HEK293T (cell line): ENCODE data around the gene TANC1.

Experiments
- CTCF ChIA-PET: fragments of 350-600 bp; formaldehyde crosslinking; extraction: SDS; loops from one replicate; lab custom pipeline; 2021; ENCODE audit warnings: antibody characterized with exemption, inconsistent platforms; lab: Yijun Ruan, JAX
- POLR2A ChIA-PET: fragments of 350-600 bp; formaldehyde crosslinking; extraction: SDS; loops from one replicate; lab custom pipeline; 2020; ENCODE audit warnings: antibody characterized with exemption, inconsistent platforms; lab: Yijun Ruan, JAX
- DNase-seq: peaks from one replicate; pipeline ENCODE4 v3.0.0; 2012; ENCODE audit warnings: mixed read lengths; ENCODE audit errors: extremely low spot score
- ARNT ChIP-seq: fragments of 450-650 bp; IDR thresholded peaks from 2 replicates; pipeline ENCODE4 v1.6.1; 2017; ENCODE audit warnings: mild to moderate bottlenecking
- BHLHE40 ChIP-seq: fragments of 450-650 bp; IDR thresholded peaks from 2 replicates; pipeline ENCODE4 v1.6.1; 2016; ENCODE audit warnings: mild to moderate bottlenecking, moderate library complexity, borderline replicate concordance
- CTBP1 ChIP-seq: fragments of 450-650 bp; IDR thresholded peaks from 2 replicates; pipeline ENCODE4 v1.6.1; 2016; ENCODE audit warnings: borderline replicate concordance
- ELF4 ChIP-seq: fragments of 450-650 bp; IDR thresholded peaks from 2 replicates; pipeline ENCODE4 v1.6.1; 2017; ENCODE audit warnings: antibody characterized with exemption
- FOXA1 ChIP-seq: fragments of 450-650 bp; IDR thresholded peaks from 2 replicates; pipeline ENCODE4 v1.6.1; 2016; ENCODE audit warnings: mild to moderate bottlenecking
- FOXK2 ChIP-seq: fragments of 450-650 bp; IDR thresholded peaks from 2 replicates; pipeline ENCODE4 v1.6.1; 2016; ENCODE audit warnings: mild to moderate bottlenecking
- FOXM1 ChIP-seq: fragments of 450-650 bp; IDR thresholded peaks from 2 replicates; pipeline ENCODE4 v1.6.1; 2017; ENCODE audit warnings: mild to moderate bottlenecking, borderline replicate concordance
- HDGF ChIP-seq: fragments of 450-650 bp; IDR thresholded peaks from 2 replicates; pipeline ENCODE4 v1.6.1; 2017; ENCODE audit warnings: antibody characterized with exemption, borderline replicate concordance
- L3MBTL2 ChIP-seq: fragments of 450-650 bp; conservative IDR thresholded peaks from 2 replicates; pipeline ENCODE4 v1.6.1; 2016; ENCODE audit warnings: mild to moderate bottlenecking
- LEF1 ChIP-seq: fragments of 450-650 bp; IDR thresholded peaks from 2 replicates; pipeline ENCODE4 v1.6.1; 2017; ENCODE audit warnings: mild to moderate bottlenecking, borderline replicate concordance
- NFRKB ChIP-seq: fragments of 450-650 bp; IDR thresholded peaks from 2 replicates; pipeline ENCODE4 v1.6.1; 2016; ENCODE audit warnings: mild to moderate bottlenecking, moderate library complexity
- SP1 ChIP-seq: fragments of 450-650 bp; IDR thresholded peaks from 2 replicates; pipeline ENCODE4 v1.6.1; 2017
- SUZ12 ChIP-seq: fragments of 450-650 bp; IDR thresholded peaks from 2 replicates; pipeline ENCODE4 v1.6.1; 2016; ENCODE audit warnings: mild to moderate bottlenecking
- TARDBP ChIP-seq: fragments of 450-650 bp; IDR thresholded peaks from 2 replicates; pipeline ENCODE4 v1.6.1; 2016
- ZNF384 ChIP-seq: fragments of 450-650 bp; IDR thresholded peaks from 2 replicates; pipeline ENCODE4 v1.6.1; 2016
- TF ChIP-seq, protein P1 (sequence below): fragments of 450-650 bp; IDR thresholded peaks from 2 replicates; pipeline ENCODE4 v1.6.1; 2016

TANC1 gene

GRCh38 chr2:159154366-159154765, 185.9 kb downstream of the TANC1 start:
- POLR2A ChIA-PET: no interaction called here
- CTCF ChIA-PET: no interaction called here
- no peak for DNase-seq
- no peak for TF ChIP-seq BHLHE40
- TF ChIP-seq ARNT: no peak
- TF ChIP-seq SUZ12: no peak
- no peak for TF ChIP-seq NFRKB
- TF ChIP-seq L3MBTL2: no peak
- no peak for TF ChIP-seq ZNF384
- TF ChIP-seq SP1: no peak
- TF ChIP-seq TARDBP: no peak
- TF ChIP-seq FOXM1: no peak
- no peak for TF ChIP-seq ELF4
- TF ChIP-seq LEF1: no peak
- no peak for TF ChIP-seq HDGF

- POLR2A ChIA-PET: no interaction called here
- TF ChIP-seq FOXK2: no peak
- DNase-seq: no peak
- CTCF ChIA-PET: no interaction called here
Measured at GRCh38 chr2:159155320-159155719, 186.9 kb downstream of the TANC1 start.

DNA sequence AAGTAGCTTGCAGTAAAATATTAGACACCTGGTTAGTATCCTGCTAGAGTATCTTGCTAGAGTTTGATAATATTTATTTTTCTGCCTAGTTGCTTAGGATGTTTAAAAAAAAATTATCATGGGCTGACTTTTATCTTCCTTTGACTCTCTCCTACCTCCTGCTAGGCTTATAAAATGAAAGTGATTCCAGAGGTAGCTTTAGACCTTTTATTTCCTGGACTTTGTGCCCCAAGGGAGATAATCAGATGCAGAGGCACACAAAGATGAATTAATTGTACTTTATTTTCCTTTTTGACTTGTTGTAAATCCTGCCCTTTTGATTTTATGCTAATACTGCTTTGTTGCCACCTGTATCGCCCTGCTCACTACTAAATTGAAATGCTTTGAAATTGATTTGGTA, 187.4 kb downstream of the TANC1 start:
- TF ChIP-seq SUZ12: no peak
- TF ChIP-seq, protein P1, sequence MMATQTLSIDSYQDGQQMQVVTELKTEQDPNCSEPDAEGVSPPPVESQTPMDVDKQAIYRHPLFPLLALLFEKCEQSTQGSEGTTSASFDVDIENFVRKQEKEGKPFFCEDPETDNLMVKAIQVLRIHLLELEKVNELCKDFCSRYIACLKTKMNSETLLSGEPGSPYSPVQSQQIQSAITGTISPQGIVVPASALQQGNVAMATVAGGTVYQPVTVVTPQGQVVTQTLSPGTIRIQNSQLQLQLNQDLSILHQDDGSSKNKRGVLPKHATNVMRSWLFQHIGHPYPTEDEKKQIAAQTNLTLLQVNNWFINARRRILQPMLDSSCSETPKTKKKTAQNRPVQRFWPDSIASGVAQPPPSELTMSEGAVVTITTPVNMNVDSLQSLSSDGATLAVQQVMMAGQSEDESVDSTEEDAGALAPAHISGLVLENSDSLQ: no peak
- TF ChIP-seq TARDBP: no peak
- TF ChIP-seq HDGF: no peak
- no peak for TF ChIP-seq LEF1
- no peak for TF ChIP-seq ARNT
- TF ChIP-seq CTBP1: no peak
- TF ChIP-seq ZNF384: no peak
- TF ChIP-seq BHLHE40: no peak
- TF ChIP-seq FOXK2: no peak
- CTCF ChIA-PET: no interaction called here
- no peak for DNase-seq
- POLR2A ChIA-PET: no interaction called here

GRCh38 chr2:159156834-159157233, 188.4 kb downstream of the TANC1 start:
- ChIA-PET CTCF (no interaction called here), POLR2A (no interaction called here)
- TF ChIP-seq, protein P1: no peak
- no peak for TF ChIP-seq BHLHE40
- TF ChIP-seq ELF4: no peak
- TF ChIP-seq ARNT: no peak
- TF ChIP-seq FOXA1: no peak
- TF ChIP-seq FOXM1: no peak
- DNase-seq: no peak

DNA sequence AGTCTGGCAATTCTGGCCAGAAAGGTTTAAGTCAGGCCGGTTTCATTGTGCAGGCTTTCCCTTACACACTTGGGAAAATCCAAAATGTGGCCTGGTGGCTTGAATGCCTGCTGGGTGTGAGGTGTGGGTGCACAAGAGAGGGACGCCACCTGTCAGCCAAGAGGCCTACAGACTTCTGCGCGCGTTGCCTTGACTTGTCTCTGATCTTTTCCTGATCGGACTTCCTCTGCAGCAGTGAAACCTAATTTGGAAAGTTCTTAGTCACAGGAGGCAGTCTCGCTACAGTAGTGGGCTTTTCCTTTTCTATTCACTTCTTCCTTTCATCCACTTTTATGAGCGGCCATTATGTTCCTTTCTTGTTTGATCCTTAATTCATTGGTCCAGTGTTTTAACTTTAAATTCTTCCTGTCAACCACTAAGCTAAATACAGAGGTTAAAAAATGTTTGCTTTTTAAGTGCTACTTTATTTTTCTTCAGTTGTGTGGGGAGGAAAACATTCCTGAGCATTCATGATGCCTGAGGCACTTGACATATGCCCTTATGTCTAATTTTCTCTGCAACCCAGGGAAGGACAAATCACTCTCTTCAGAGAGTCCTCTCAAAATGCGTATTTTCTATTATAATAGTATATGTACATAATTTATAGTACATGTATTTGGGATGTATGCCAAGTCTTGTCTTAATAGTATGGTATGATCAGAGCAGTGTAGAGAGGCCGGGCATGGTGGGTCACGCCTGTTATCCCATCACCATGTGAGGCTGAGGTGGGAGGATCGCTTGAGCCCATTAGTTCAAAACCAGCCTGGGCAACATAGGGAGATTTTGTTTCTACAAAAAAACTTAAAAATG, 189.1 kb downstream of the TANC1 start:
- POLR2A ChIA-PET: no interaction called here
- TF ChIP-seq L3MBTL2 (no peak), CTBP1 (no peak), TARDBP (no peak), FOXM1 (no peak), SUZ12 (no peak), FOXK2 (no peak), ZNF384 (no peak), ARNT (no peak), SP1 (no peak), BHLHE40 (no peak), LEF1 (no peak), NFRKB (no peak), ELF4 (no peak), FOXA1 (no peak), HDGF (no peak)
- TF ChIP-seq, protein P1: no peak
- DNase-seq: no peak
- CTCF ChIA-PET: no interaction called here

- no peak for DNase-seq
- POLR2A ChIA-PET: no interaction called here
- CTCF ChIA-PET: no interaction called here
- TF ChIP-seq FOXA1: no peak
- no peak for TF ChIP-seq LEF1
- TF ChIP-seq NFRKB: no peak
- TF ChIP-seq FOXK2: no peak
- no peak for TF ChIP-seq ELF4
- no peak for TF ChIP-seq BHLHE40
- no peak for TF ChIP-seq HDGF
- no peak for TF ChIP-seq L3MBTL2
- TF ChIP-seq, protein P1: no peak
- no peak for TF ChIP-seq TARDBP
- TF ChIP-seq SP1: no peak
- TF ChIP-seq ARNT: no peak
- no peak for TF ChIP-seq ZNF384
Measured at GRCh38 chr2:159160412-159160811, 192.0 kb downstream of the TANC1 start.
